ENCODE results near the gene SAMD13. TPM values are rescaled to one million over a fixed set of nuclear protein-coding genes. Genes with fewer than 3 reads are reported as not detected.
A peak's percentile ranks its signal among the peaks of the same experiment; 100 is the strongest.

SAMD13 gene
- total RNA-seq, 1 experiment from 2014 or later, result 0.61 TPM

DNA sequence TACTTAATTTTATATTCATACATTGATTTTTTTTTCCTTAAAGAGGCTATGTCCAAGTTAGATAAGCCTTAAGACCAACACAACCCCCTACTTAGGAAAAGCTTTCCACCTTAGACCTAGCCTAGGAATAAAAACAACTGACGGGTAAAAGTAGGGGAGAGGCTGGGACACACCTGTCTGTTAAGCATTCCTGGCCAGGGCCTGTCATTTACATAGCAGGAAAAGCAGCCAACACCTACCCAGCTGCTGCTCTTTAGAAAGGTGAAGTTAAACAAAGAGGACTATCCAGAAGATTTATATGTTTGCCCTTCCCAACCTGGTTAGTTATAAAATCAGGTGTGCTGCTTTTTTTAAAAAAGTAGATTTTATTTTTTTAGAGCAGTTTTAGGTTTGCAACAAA lies 29.1 kb upstream of the SAMD13 start:
- no peak overlapping the region for H3K4me2 ChIP-seq (ENCODE audit: insufficient read depth, insufficient read length, low read length)
- H3K4me1 ChIP-seq (ENCODE audit: insufficient read depth, low read length), result no peaks in the 10 kb centered on the region; the same call in 1 of the 2 replicates
- DNase-seq, result peak; percentile 38
- no peaks in the 10 kb centered on the region for H3K79me2 ChIP-seq (ENCODE audit: insufficient read depth, low read length)
- H3K9ac ChIP-seq (ENCODE audit: extremely low read depth, insufficient read length, low read length), result no peak overlapping the region
- no peak overlapping the region for H2BK5ac ChIP-seq (ENCODE audit: insufficient read length, low read length)
- no peak overlapping the region for H3K27ac ChIP-seq (ENCODE audit: insufficient read length, low read depth, low read length)
- H3K56ac ChIP-seq (ENCODE audit: insufficient read length, low read depth, low read length), result no peak overlapping the region
- H3T11ph ChIP-seq (ENCODE audit: low read length), result no peak overlapping the region
- no peak overlapping the region for H3K18ac ChIP-seq (ENCODE audit: insufficient read length, low read depth, low read length)
- no peak overlapping the region for H3K27ac Mint-ChIP-seq
- H3K9me3 ChIP-seq (ENCODE audit: control insufficient read depth, low read depth, low read length), result no peaks in the 10 kb centered on the region
- TF ChIP-seq, protein P1, sequence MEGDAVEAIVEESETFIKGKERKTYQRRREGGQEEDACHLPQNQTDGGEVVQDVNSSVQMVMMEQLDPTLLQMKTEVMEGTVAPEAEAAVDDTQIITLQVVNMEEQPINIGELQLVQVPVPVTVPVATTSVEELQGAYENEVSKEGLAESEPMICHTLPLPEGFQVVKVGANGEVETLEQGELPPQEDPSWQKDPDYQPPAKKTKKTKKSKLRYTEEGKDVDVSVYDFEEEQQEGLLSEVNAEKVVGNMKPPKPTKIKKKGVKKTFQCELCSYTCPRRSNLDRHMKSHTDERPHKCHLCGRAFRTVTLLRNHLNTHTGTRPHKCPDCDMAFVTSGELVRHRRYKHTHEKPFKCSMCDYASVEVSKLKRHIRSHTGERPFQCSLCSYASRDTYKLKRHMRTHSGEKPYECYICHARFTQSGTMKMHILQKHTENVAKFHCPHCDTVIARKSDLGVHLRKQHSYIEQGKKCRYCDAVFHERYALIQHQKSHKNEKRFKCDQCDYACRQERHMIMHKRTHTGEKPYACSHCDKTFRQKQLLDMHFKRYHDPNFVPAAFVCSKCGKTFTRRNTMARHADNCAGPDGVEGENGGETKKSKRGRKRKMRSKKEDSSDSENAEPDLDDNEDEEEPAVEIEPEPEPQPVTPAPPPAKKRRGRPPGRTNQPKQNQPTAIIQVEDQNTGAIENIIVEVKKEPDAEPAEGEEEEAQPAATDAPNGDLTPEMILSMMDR (conservative IDR thresholded peaks at IDR 0.05), result no peak
- H3K4me3 Mint-ChIP-seq, result no peak overlapping the region
- H2AFZ ChIP-seq (ENCODE audit: low read length), result no peak overlapping the region
- no peak overlapping the region for H2AK5ac ChIP-seq (ENCODE audit: insufficient read length, low read length)
- H3K79me1 ChIP-seq (ENCODE audit: insufficient read depth, low read depth, low read length, poor library complexity, severe bottlenecking), result no peaks in the 10 kb centered on the region
- no peak overlapping the region for H4K91ac ChIP-seq (ENCODE audit: insufficient read length, low read depth, low read length)
- no peaks in the 10 kb centered on the region; a peak in 1 of 5 replicates for H3K9me3 Mint-ChIP-seq
- H4K5ac ChIP-seq (ENCODE audit: insufficient read length, low read depth, low read length), result no peak overlapping the region
- H2BK12ac ChIP-seq (ENCODE audit: insufficient read length, low read depth, low read length), result no peak overlapping the region
- H4K8ac ChIP-seq (replicated peaks; ENCODE audit: insufficient read length, low read depth, low read length), result no peak overlapping the region
- H4K20me1 ChIP-seq (ENCODE audit: control insufficient read depth, insufficient read depth, insufficient read length), result no peaks in the 10 kb centered on the region
- H3K4me1 Mint-ChIP-seq, result peaks cover 23% of the 10 kb centered on the region in 2 experiments
- H3K4ac ChIP-seq (ENCODE audit: low read depth, low read length), result no peak overlapping the region
- H3K27me3 ChIP-seq (ENCODE audit: insufficient read depth, low read length), result no peaks in the 10 kb centered on the region
- no peak overlapping the region for H2BK20ac ChIP-seq (ENCODE audit: low read depth, low read length, poor library complexity, severe bottlenecking)
- no peaks in the 10 kb centered on the region for H3K36me3 Mint-ChIP-seq (ENCODE audit: insufficient read depth in 1 of 3, low read depth in 3 of 3)
- no peak overlapping the region for H3K14ac ChIP-seq (ENCODE audit: insufficient read depth, low read length)
- H2BK15ac ChIP-seq (ENCODE audit: low read depth, low read length), result no peak overlapping the region
- no CpG with 5 or more reads among the region's 1 CpG for WGBS (ENCODE audit: extremely low coverage, insufficient read length, low lambda C conversion rate)
- H3K23ac ChIP-seq (ENCODE audit: insufficient read length, low read depth, low read length), result no peak overlapping the region
- H2BK120ac ChIP-seq (ENCODE audit: low read depth, low read length, poor library complexity, severe bottlenecking), result no peak overlapping the region
- H3K23me2 ChIP-seq (ENCODE audit: insufficient read length, low read depth, low read length, poor library complexity, severe bottlenecking), result no peaks in the 10 kb centered on the region
- H3K27me3 Mint-ChIP-seq (ENCODE audit: low read depth), result peaks cover 17% of the 10 kb centered on the region
